Measurements from ENCODE around the gene PRND.
"Not testable (repeated sequence)": the region's sequence is repeated elsewhere in the genome, so short reads cannot be mapped to it uniquely, and the experiment has no call there.

PRND gene

DNA sequence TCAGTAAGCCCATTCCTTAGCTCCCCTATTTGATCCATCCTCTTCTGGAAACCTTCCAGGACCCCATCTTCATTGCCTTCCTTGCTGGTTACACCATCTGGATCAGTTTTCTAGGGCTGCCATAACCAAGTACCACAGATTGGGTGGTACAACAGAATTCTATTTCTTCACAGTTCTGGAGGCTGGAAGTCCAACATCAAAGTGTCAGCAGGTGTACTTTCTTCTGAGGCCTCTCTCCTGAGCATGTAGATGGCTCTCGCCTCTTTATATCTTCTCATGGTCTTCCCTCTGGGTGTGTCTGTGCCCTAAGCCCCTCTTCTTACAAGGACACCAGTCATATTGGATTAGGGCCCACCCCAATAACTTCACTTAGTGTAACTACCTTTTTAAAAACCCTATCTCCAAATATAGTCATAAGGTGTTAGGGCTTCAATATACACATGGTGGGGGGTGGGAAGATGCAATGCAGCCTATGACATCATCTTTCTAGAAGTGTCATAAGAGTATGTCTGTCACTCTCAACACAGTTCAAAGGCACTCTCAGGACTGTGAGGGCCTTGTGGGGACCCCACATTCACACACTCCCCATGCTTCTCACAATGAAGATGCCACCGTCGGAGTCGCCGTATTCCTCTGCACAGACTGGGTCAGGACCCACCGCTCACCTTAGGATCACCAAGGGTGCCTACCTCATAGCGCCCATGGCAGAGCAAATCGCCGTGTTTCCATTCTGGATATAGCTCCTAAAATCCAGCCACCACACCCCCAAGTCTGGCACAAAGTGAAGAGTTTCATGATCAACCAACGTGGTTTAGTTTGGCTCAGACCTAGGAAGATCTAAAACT is 12.2 kb upstream of the PRND start:
- DNase-seq, result no peak

DNA sequence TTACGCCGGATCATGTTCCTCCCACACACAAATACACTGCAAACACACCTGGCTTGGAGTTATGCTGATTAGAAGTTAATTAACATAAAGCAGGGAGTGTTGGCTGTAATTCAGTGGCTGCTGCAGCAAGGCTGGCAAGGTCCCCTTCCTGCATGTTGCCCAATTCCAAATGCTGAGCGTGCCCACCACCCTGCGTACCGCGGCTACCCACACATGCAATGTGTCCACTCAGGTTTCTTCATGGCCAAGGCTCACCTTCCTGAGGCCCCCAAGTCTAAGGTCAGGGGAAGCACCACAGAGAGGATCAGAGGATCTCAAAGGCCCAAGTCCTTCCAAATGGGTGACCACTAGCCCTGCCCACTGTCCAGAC is 11.6 kb upstream of the PRND start:
- DNase-seq, result no peak

DNA sequence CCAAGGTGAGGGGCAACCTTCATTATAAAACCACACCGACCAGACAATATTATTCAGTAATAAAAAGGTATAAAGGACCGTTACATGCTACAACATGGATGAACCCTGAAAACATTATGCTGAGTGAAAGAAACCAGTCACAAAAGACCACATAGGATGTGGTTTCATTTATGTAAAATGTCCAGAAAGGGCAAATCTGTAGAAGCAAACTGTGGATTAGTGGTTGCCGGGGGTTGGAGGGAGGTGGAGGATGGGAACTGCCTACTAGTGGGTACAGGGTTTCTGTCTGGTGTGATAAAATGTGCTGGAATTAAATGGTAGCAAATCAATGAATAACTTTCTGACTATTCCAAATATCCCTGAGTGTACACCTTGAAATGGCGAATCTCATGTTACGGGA is 10.2 kb upstream of the PRND start:
- no peak for DNase-seq

GRCh38 chr20:4713401-4713800 is 8.3 kb upstream of the PRND start:
- no peak for DNase-seq

- DNase-seq, result no peak
These were observed 6.9 kb upstream of the PRND start for GRCh38 chr20:4714818-4715217.

GRCh38 chr20:4717816-4718570 is 3.7 kb upstream of the PRND start:
- DNase-seq, result no peak

DNA sequence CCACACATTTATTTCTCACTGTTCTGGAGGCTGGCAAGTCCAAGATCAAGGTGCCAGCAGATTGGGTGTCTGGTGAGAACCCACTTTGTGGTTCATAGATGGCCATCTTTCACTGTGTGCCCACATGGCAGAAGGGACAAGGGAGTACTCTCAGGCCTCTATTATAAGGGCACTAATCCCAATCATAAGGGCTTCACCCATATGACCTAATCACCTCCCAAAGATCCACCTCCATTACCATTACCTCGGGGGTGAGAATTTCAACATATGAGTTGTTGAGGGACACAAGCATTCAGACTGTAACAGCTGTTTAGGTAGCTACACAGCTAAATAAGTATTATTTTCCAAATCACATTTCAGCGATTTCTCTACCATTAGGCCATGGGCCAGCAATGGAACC is 2.5 kb upstream of the PRND start:
- no peak for DNase-seq

- DNase-seq, result peak; percentile 67
These were observed 1.4 kb upstream of the PRND start for GRCh38 chr20:4720041-4720976.

DNA sequence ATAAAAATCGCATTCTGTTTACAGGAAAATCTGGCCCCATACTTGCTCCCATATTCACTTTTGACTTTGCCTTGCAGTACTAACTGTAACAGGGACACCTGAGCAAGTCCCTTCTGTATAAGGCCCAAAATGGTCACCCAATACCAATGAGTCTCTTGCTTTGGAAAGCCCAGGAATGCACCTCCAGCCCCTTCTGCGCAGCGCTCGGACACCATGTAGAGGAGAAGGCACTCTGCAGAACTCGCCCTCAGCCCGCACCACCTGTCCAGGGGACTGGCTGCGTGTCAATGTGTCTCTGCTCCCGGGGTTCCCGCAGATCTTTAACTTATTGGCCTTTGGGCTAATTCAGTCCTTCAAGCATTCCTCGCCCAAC is 746 bp upstream of the PRND start:
- DNase-seq, result no peak

- DNase-seq, result no peak
These were observed 862 bp downstream of the PRND start for GRCh38 chr20:4722571-4722970.

DNA sequence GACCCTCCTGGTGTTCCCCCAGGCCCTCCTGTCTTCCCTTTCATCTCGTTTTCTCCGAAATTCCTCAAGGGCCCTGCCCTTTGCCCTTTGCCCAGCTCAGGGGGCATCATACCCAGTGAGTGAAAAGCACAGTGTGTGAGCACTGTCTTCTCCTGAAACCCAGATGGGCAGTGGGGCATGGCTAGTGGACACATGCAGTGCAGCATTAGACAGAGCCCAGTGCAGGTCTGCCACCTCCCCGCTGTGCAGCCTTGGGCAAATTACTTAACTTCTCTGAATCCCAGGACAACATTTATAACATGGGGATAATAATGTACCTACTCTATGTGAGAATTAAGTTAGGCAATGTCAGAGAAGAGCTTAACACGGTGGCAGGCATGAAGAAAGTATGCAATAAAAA is 1.3 kb downstream of the PRND start:
- DNase-seq, result no peak

DNA sequence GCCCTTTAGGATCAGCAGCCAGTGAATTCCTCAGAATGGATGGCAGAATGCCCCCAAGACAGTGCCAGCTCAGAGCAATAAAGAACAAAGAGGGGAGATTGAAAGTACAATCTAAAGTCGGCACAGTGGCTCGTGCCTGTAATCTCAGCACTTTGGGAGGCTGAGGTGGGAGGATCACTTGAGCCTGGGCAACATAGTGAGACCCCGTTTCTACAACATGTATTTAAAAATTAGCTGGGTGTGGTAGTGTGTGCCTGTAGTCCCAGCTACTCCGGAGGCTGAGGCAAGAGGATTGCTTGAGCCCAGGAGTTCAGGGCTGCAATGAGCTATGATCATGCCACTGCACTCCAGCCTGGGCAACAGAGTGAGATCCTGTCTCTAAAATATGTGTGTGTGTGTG is 1.8 kb downstream of the PRND start:
- not testable (repeated sequence) for DNase-seq

DNA sequence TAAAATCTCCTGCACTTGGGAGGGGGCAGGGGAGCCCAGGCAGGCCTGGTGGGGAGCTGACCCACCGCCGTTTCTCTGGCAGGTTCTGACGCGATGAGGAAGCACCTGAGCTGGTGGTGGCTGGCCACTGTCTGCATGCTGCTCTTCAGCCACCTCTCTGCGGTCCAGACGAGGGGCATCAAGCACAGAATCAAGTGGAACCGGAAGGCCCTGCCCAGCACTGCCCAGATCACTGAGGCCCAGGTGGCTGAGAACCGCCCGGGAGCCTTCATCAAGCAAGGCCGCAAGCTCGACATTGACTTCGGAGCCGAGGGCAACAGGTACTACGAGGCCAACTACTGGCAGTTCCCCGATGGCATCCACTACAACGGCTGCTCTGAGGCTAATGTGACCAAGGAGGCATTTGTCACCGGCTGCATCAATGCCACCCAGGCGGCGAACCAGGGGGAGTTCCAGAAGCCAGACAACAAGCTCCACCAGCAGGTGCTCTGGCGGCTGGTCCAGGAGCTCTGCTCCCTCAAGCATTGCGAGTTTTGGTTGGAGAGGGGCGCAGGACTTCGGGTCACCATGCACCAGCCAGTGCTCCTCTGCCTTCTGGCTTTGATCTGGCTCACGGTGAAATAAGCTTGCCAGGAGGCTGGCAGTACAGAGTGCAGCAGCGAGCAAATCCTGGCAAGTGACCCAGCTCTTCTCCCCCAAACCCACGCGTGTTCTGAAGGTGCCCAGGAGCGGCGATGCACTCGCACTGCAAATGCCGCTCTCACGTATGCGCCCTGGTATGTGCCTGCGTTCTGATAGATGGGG is 3.0 kb downstream of the PRND start:
- no peak for DNase-seq

DNA sequence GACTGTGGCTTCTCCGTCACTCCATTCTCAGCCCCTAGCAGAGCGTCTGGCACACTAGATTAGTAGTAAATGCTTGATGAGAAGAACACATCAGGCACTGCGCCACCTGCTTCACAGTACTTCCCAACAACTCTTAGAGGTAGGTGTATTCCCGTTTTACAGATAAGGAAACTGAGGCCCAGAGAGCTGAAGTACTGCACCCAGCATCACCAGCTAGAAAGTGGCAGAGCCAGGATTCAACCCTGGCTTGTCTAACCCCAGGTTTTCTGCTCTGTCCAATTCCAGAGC is 3.5 kb downstream of the PRND start:
- DNase-seq, result no peak

DNA sequence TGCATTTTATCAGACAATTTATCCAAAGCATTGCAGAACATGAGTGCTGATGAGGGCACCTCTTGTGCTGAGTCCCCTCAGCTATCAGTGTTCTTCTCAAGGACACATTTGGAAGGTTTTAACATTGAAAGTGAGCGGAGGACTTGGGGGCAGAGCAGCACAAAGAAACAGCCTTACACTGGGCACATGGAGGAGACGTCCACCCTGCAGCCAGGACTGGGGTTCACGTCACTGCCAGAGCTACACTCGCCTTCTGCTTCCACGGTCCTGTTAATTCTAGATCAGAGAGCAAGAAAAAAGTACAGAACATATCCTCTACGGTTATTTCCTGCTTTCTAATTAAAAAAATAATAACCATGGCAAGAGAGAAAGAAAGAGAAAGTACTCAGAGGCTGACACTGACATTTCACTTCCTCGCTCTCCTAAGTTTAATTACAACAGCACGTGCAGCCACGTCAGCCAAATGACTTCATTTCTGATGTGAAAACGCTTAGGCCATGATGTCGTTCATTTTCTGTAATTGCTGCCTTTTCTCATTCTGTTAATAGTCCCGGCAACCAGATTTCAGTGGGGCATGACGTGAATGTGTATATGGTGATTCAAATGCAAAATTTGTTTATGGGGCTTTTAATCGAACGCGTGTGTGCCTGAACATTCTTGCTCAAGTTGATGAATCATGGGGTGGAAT is 5.1 kb downstream of the PRND start:
- DNase-seq, result no peak

GRCh38 chr20:4728120-4728760 is 6.5 kb downstream of the PRND start:
- DNase-seq, result no peak

GRCh38 chr20:4729265-4729664 is 7.6 kb downstream of the PRND start:
- no peak for DNase-seq

- no peak for DNase-seq
These were observed 9.1 kb downstream of the PRND start for GRCh38 chr20:4730780-4731179.

- DNase-seq, result no peak
These were observed 15.2 kb downstream of the PRND start for GRCh38 chr20:4736875-4737274.

GRCh38 chr20:4737857-4738627 is 16.3 kb downstream of the PRND start:
- no peak for DNase-seq

All from activated CD4-positive, alpha-beta T cell treated with anti-CD3 and anti-CD28 coated beads, Interleukin-2, amount 50 U/mL, for 1 hour (primary cell).